GM12878 (cell line): ENCODE measurements around the gene HORMAD1. TPM values are rescaled to one million over a fixed set of nuclear protein-coding genes. Genes with fewer than 3 reads are reported as not detected.

Experiments
- ATAC-seq: fragments of 200-7000 bp; cut with Tn5 transposase; 3 replicates; pipeline ENCODE4 v1.9.1; 2020; ENCODE audit warnings: mild to moderate bottlenecking, moderate library complexity
- Bru-seq: library from RNA; stranded (reverse); fragments of 400-500 nt; gene quantifications from one replicate; lab custom pipeline; 2021; lab: Mats Ljungman, UMichigan
- BruChase-seq, 2 experiments: library from RNA; stranded (reverse); fragments of 400-500 nt; gene quantifications; one replicate each; lab custom pipeline; 2021; lab: Mats Ljungman, UMichigan
- BruUV-seq: library from RNA; stranded (reverse); fragments of 400-500 nt; replicated peaks from 2 replicates; lab custom pipeline; 2021; lab: Mats Ljungman, UMichigan
- CTCF ChIA-PET: fragments of 300-600 bp; sonication (Branson Sonifier 250); formaldehyde crosslinking; extraction: SDS; loops from one replicate; lab custom pipeline; 2021; ENCODE audit warnings: inconsistent platforms; lab: Yijun Ruan, JAX
- POLR2A ChIA-PET: fragments of 350-600 bp; formaldehyde crosslinking; extraction: SDS; loops from one replicate; lab custom pipeline; 2021; ENCODE audit warnings: inconsistent platforms; lab: Charles Lee
- RAD21 ChIA-PET: fragments of 300-600 bp; sonication (Branson Sonifier 250); formaldehyde crosslinking; loops from one replicate; lab custom pipeline; 2023; ENCODE audit warnings: antibody characterized with exemption; ENCODE audit not compliant: unreplicated experiment; lab: Charles Lee
- SMC1A ChIA-PET: fragments of 300-600 bp; sonication (Branson Sonifier 250); formaldehyde crosslinking; loops from one replicate; lab custom pipeline; 2023; ENCODE audit not compliant: unreplicated experiment, uncharacterized antibody; lab: Charles Lee
- DNase-seq: peaks from one replicate; pipeline ENCODE4 v3.0.0-alpha.2; 2011; ENCODE audit warnings: low read depth, low spot score
- FAIRE-seq: peaks from 3 replicates; lab custom pipeline; 2011; peaks lifted over from hg19 to GRCh38; lab: Jason Lieb, UNC
- H2AFZ ChIP-seq: 2 replicates; pipeline ENCODE4 v1.6.0; 2011; ENCODE audit warnings: low read depth, low read length, control low read depth; ENCODE audit not compliant: control insufficient read depth
- H3K27ac ChIP-seq: 2 replicates; pipeline ENCODE4 v1.5.1; 2011; ENCODE audit warnings: control low read depth; ENCODE audit not compliant: control insufficient read depth, insufficient read depth
- H3K27me3 ChIP-seq, 2 experiments: replicated peaks in 1 of 2; 2 replicates each; pipeline versions ENCODE4 v1.6.0 to v1.6.1; 2011; ENCODE audit warnings: low read length in 1 of 2; ENCODE audit not compliant: control insufficient read depth in 2 of 2, insufficient read depth in 2 of 2
- H3K36me3 ChIP-seq, 2 experiments: 2 replicates each; pipeline ENCODE4 v1.5.1; 2011; ENCODE audit warnings: low read length in 1 of 2; ENCODE audit not compliant: control insufficient read depth in 2 of 2, insufficient read depth in 2 of 2
- H3K4me1 ChIP-seq: 2 replicates; pipeline ENCODE4 v1.6.1; 2011; ENCODE audit warnings: mild to moderate bottlenecking, low read length, moderate library complexity, mixed read lengths; ENCODE audit not compliant: control insufficient read depth, insufficient read depth
- H3K4me2 ChIP-seq: 2 replicates; pipeline ENCODE4 v1.6.0; 2011; ENCODE audit warnings: control low read depth; ENCODE audit not compliant: control insufficient read depth, insufficient read depth
- H3K4me3 ChIP-seq: fragments of 200-600 bp; sonication (generic); 2 replicates; pipeline ENCODE4 v1.5.1; 2016
- H3K79me2 ChIP-seq: 2 replicates; pipeline ENCODE4 v1.6.0; 2011; ENCODE audit warnings: low read length; ENCODE audit not compliant: control insufficient read depth, insufficient read depth
- H3K9ac ChIP-seq: 2 replicates; pipeline ENCODE4 v1.8.0; 2011; ENCODE audit warnings: low read length, control low read depth, mixed read lengths; ENCODE audit not compliant: control insufficient read depth, insufficient read depth
- H3K9me3 ChIP-seq: replicated peaks from 3 replicates; pipeline ENCODE4 v1.5.1; 2011; ENCODE audit warnings: mild to moderate bottlenecking, low read length; ENCODE audit not compliant: control insufficient read depth, insufficient read depth
- H4K20me1 ChIP-seq: 2 replicates; pipeline ENCODE4 v1.6.0; 2011; ENCODE audit not compliant: control insufficient read depth, insufficient read depth
- BACH1 ChIP-seq: fragments of 450-650 bp; IDR thresholded peaks from 2 replicates; pipeline ENCODE4 v1.6.1; 2017; ENCODE audit warnings: mild to moderate bottlenecking, borderline replicate concordance
- EP300 ChIP-seq, 2 experiments: fragments of 150-350 bp in 1 of 2; IDR thresholded peaks; 2 replicates each; pipeline ENCODE4 v1.6.1; 2011 to 2012; ENCODE audit warnings: low read depth in 2 of 2, low read length in 2 of 2, borderline replicate concordance in 1 of 2, improper control_type of control experiment in 1 of 2, inconsistent platforms in 1 of 2; ENCODE audit not compliant: control insufficient read depth in 1 of 2
- HDAC2 ChIP-seq: fragments of 200-600 bp; sonication (generic); IDR thresholded peaks from 2 replicates; pipeline ENCODE4 v1.6.1; 2017
- IKZF2 ChIP-seq, 2 experiments: fragments of 450-650 bp; IDR thresholded peaks; 2 replicates each; pipeline ENCODE4 v1.6.1; 2017; ENCODE audit warnings: mild to moderate bottlenecking in 2 of 2, moderate library complexity in 2 of 2
- MXI1 ChIP-seq: fragments of 150-350 bp; IDR thresholded peaks from 2 replicates; pipeline ENCODE4 v1.6.1; 2011; ENCODE audit warnings: low read depth, mild to moderate bottlenecking, inconsistent platforms, low read length, improper control_type of control experiment
- RAD51 ChIP-seq: fragments of 450-650 bp; IDR thresholded peaks from 2 replicates; pipeline ENCODE4 v1.6.1; 2016; ENCODE audit warnings: moderate library complexity, mild to moderate bottlenecking, inconsistent platforms
- RB1 ChIP-seq: fragments of 450-650 bp; formaldehyde crosslinking; IDR thresholded peaks from 2 replicates; pipeline ENCODE4 v1.6.1; 2017; ENCODE audit warnings: mild to moderate bottlenecking, borderline replicate concordance
- TAF1 ChIP-seq: IDR thresholded peaks from 2 replicates; pipeline ENCODE4 v1.6.1; 2011; ENCODE audit warnings: mild to moderate bottlenecking, low read depth, low read length, borderline replicate concordance
- TCF12 ChIP-seq: IDR thresholded peaks from 2 replicates; pipeline ENCODE4 v1.6.1; 2011; ENCODE audit warnings: low read depth, mild to moderate bottlenecking, low read length
- YBX1 ChIP-seq: fragments of 450-650 bp; IDR thresholded peaks from 2 replicates; pipeline ENCODE4 v1.6.1; 2016; ENCODE audit warnings: antibody characterized with exemption
- WGBS: methylation state at CpG from one replicate; pipeline ENCODE4 v1.1.6; 2016; ENCODE audit warnings: low lambda C conversion rate; ENCODE audit not compliant: insufficient replicate concordance, insufficient coverage; ENCODE audit errors: missing lambda C conversion rate; 5-methylcytosine and 5-hydroxymethylcytosine counted together
- in situ Hi-C: fragments of 300-500 bp; cut with MboI; formaldehyde crosslinking; loops from 9 replicates; pipeline ENCODE4 v1.14.3; 2018; ENCODE audit warnings: mixed read lengths
- intact Hi-C: fragments of 100-400 bp; cut with micrococcal nuclease; formaldehyde crosslinking; loops from one replicate; pipeline ENCODE4 v1.14.2; 2022; ENCODE audit not compliant: unreplicated experiment
- long read RNA-seq, 2 experiments: library from polyadenylated mRNA; unstranded; transcript quantifications; one replicate each; pipeline ENCODE4 v2.0.0, GENCODE V29; 2019 to 2020
- polyA minus RNA-seq, 3 experiments: library from RNA; depleted of rRNA, polyadenylated mRNA; stranded (reverse); fragments of >200 nt; gene quantifications; 2 replicates each; pipeline ENCODE4 v1.2.3, GENCODE V29; 2011
- polyA plus RNA-seq, 11 experiments: library from polyadenylated mRNA; depleted of rRNA in 4 of 11; unstranded in 6 of 11; stranded (reverse) in 5 of 11; fragments of >200 nt; fragmentation: Nextera tagmentation in 4 of 11; fragmentation: Illumina TruSeq in 1 of 11; extraction: Ambion mirVana in 4 of 11; extraction: Trizol in 1 of 11; gene quantifications; 1 replicate in 1 of 11; 2 replicates in 10 of 11; pipeline versions ENCODE4 v1.2.1 to v1.2.3, GENCODE V29; 2011 to 2016; ENCODE audit warnings: inconsistent platforms in 2 of 11, missing spikeins in 2 of 11, low read depth in 1 of 11
- total RNA-seq, 4 experiments: library from RNA; depleted of rRNA in 3 of 4; stranded (reverse); fragments of >200 nt in 3 of 4; fragmentation: Illumina TruSeq in 1 of 4; extraction: Trizol in 1 of 4; gene quantifications; 2 replicates each; pipeline versions ENCODE4 v1.2.1 to v1.2.3, GENCODE V29; 2013 to 2021
- TF ChIP-seq, protein P1 (sequence below): fragments of 450-650 bp; IDR thresholded peaks from 2 replicates; pipeline ENCODE4 v1.6.1; 2017; ENCODE audit warnings: mild to moderate bottlenecking, moderate library complexity
- TF ChIP-seq, protein P2 (sequence below): IDR thresholded peaks from 2 replicates; pipeline ENCODE4 v1.6.1; 2012; ENCODE audit warnings: low read length, inconsistent platforms

HORMAD1 gene, protein sequence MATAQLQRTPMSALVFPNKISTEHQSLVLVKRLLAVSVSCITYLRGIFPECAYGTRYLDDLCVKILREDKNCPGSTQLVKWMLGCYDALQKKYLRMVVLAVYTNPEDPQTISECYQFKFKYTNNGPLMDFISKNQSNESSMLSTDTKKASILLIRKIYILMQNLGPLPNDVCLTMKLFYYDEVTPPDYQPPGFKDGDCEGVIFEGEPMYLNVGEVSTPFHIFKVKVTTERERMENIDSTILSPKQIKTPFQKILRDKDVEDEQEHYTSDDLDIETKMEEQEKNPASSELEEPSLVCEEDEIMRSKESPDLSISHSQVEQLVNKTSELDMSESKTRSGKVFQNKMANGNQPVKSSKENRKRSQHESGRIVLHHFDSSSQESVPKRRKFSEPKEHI
- total RNA-seq (2013; cell fraction: nucleolus; rRNA removed): 0.81 TPM in 1 of 2 replicates, not detected in the other
- total RNA-seq (2014; rRNA removed) (0.22 TPM in 1 of 2 replicates, not detected in the other), total RNA-seq (2014; rRNA removed; fragmentation: Illumina TruSeq; extraction: Trizol) (0.22 and 0.28 TPM in 2 replicates), total RNA-seq (2021) (not detected in 2 replicates), polyA plus RNA-seq (2011; rRNA removed) (0.08 and 0.27 TPM in 2 replicates), polyA plus RNA-seq (2014; fragmentation: Illumina TruSeq; extraction: Trizol) (0.78 TPM in 1 of 2 replicates, not detected in the other), polyA plus RNA-seq (2014; fragmentation: Nextera tagmentation; extraction: Ambion mirVana) (not detected), polyA plus RNA-seq (2014; rRNA removed) (0.22 TPM in 1 of 2 replicates, not detected in the other), polyA plus RNA-seq (2016; fragmentation: Nextera tagmentation; extraction: Ambion mirVana) (under 1 TPM in 1 of 2 experiments, not detected in 1; 0.18 TPM), polyA minus RNA-seq (2011; rRNA and poly(A)+ RNA removed) (not detected in 2 replicates), Bru-seq, nascent RNA (percentile 22 among the genes with signal in this experiment), BruChase-seq, experiment 1, labeled RNA remaining after a 6-hour chase (percentile 42 among the genes with signal in this experiment), BruChase-seq, experiment 2, labeled RNA remaining after a 2-hour chase (percentile 37 among the genes with signal in this experiment)
- polyA plus RNA-seq (2011; ENCODE audit: low read depth): not detected
- not detected in 2 replicates for polyA plus RNA-seq (2011; cell fraction: cytosol; rRNA removed)
- 0.27 and 0.32 TPM in 2 replicates for polyA plus RNA-seq (2011; cell fraction: nucleus; rRNA removed)
- 0.15 TPM in 1 of 2 replicates, not detected in the other for polyA plus RNA-seq (2012)
- polyA minus RNA-seq (2011; cell fraction: cytosol; rRNA and poly(A)+ RNA removed): not detected in 2 replicates
- not detected in 2 replicates for polyA minus RNA-seq (2011; cell fraction: nucleus; rRNA and poly(A)+ RNA removed)
- long read RNA-seq, experiment 1: 0 reads
- long read RNA-seq, experiment 2, partial matches to known transcripts: 0 of 1 reads
- long read RNA-seq, experiment 2, other reads (novel, unspliced or antisense): 1 of 1 reads

DNA sequence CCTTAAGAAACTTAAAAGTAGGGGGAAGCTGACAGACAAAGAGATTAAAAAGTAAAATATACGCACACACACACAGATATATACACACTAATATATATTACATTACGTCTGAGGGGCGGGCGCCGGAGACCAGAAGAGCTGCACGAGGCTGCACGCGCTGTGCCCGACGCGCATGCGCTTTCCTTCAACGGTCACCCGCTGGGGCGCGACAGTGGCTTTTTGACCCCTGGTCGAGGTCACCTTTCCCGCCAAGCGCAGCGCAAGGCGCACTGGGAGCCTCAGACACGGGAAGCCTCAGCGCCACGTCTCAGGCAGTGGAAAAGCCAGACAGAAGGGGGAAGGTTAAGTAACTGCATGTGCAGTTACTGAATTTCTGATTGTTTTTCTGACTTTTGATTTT lies at the start of gene HORMAD1:
Gene HORMAD1 (minus strand): TSS at position 193 of the 400 bp plus-strand sequence. CDS start 1,390 bp downstream, outside the sequence.
- Histone ChIP-seq H4K20me1 (no peaks in the 10 kb centered on the region), H3K4me1 (no peaks in the 10 kb centered on the region), H3K9ac (no peak within 1 kb of the TSS), H3K79me2 (no peaks in the 10 kb centered on the region), H3K36me3 (no peaks in the 10 kb centered on the region), H3K4me3 (no peak within 1 kb of the TSS), H3K27me3 (no peaks in the 10 kb centered on the region), H3K9me3 (no peaks in the 10 kb centered on the region; the same call in 2 of the 3 replicates), H3K27ac (no peak within 1 kb of the TSS), H2AFZ (no peak within 1 kb of the TSS), H3K4me2 (no peak within 1 kb of the TSS)
- CTCF ChIA-PET: interaction anchor here (0.8 kb wide), 1 partner anchor 160 kb away, joined by 3 read pairs; no protein-coding TSS in a partner anchor
- intact Hi-C loops (no loop called here), in situ Hi-C loops (no loop called here)
- ATAC-seq (no peak), DNase-seq (no peak), FAIRE-seq (no peak)
- RAD21 ChIA-PET: no interaction called here
- SMC1A ChIA-PET: interaction anchor here (1.3 kb wide), 1 partner anchor 24 kb away, joined by 3 read pairs; the partner anchor contains the start of gene GOLPH3L
- WGBS: 92% methylated on average over 24 of the region's 24 CpGs
- POLR2A ChIA-PET: interaction anchor here (0.7 kb wide), 1 partner anchor 28 kb away, joined by 4 read pairs; no protein-coding TSS in a partner anchor
- no TSS peak for BruUV-seq
- no peak for TF ChIP-seq BACH1
- TF ChIP-seq HDAC2: no peak
- TF ChIP-seq, protein P1, sequence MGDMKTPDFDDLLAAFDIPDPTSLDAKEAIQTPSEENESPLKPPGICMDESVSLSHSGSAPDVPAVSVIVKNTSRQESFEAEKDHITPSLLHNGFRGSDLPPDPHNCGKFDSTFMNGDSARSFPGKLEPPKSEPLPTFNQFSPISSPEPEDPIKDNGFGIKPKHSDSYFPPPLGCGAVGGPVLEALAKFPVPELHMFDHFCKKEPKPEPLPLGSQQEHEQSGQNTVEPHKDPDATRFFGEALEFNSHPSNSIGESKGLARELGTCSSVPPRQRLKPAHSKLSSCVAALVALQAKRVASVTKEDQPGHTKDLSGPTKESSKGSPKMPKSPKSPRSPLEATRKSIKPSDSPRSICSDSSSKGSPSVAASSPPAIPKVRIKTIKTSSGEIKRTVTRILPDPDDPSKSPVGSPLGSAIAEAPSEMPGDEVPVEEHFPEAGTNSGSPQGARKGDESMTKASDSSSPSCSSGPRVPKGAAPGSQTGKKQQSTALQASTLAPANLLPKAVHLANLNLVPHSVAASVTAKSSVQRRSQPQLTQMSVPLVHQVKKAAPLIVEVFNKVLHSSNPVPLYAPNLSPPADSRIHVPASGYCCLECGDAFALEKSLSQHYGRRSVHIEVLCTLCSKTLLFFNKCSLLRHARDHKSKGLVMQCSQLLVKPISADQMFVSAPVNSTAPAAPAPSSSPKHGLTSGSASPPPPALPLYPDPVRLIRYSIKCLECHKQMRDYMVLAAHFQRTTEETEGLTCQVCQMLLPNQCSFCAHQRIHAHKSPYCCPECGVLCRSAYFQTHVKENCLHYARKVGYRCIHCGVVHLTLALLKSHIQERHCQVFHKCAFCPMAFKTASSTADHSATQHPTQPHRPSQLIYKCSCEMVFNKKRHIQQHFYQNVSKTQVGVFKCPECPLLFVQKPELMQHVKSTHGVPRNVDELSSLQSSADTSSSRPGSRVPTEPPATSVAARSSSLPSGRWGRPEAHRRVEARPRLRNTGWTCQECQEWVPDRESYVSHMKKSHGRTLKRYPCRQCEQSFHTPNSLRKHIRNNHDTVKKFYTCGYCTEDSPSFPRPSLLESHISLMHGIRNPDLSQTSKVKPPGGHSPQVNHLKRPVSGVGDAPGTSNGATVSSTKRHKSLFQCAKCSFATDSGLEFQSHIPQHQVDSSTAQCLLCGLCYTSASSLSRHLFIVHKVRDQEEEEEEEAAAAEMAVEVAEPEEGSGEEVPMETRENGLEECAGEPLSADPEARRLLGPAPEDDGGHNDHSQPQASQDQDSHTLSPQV: no peak
- TF ChIP-seq TCF12: no peak
- no peak for TF ChIP-seq RB1
- no peak for TF ChIP-seq TAF1
- no peak for TF ChIP-seq EP300 (IDR thresholded peaks at IDR 0.05; ENCODE audit: borderline replicate concordance in 1 of 2, control insufficient read depth in 1 of 2, low read depth in 2 of 2, low read length in 2 of 2)
- TF ChIP-seq, protein P2, sequence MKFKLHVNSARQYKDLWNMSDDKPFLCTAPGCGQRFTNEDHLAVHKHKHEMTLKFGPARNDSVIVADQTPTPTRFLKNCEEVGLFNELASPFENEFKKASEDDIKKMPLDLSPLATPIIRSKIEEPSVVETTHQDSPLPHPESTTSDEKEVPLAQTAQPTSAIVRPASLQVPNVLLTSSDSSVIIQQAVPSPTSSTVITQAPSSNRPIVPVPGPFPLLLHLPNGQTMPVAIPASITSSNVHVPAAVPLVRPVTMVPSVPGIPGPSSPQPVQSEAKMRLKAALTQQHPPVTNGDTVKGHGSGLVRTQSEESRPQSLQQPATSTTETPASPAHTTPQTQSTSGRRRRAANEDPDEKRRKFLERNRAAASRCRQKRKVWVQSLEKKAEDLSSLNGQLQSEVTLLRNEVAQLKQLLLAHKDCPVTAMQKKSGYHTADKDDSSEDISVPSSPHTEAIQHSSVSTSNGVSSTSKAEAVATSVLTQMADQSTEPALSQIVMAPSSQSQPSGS: no peak
- no peak for TF ChIP-seq RAD51
- TF ChIP-seq IKZF2 (IDR thresholded peaks at IDR 0.05): no peak
- no peak for TF ChIP-seq MXI1
- TF ChIP-seq YBX1: no peak
